ENCODE measurements around the gene LRP1. TPM values are rescaled to one million over a fixed set of nuclear protein-coding genes. Genes with fewer than 3 reads are reported as not detected.

Gene LRP1
- total and polyA plus RNA-seq, 2 of the 13 experiments (the other 11 are each of a cell fraction or from before 2014, with no cell fraction given), result 14.7 to 30.8 TPM

- TF ChIP-seq ZC3H13 (CRISPR knock-in tag; IDR thresholded peaks at IDR 0.05), result no peak
- TF ChIP-seq CSRNP1 (CRISPR knock-in tag; IDR thresholded peaks at IDR 0.05), result no peak
- no peak for TF ChIP-seq ZNF704 (CRISPR knock-in tag; IDR thresholded peaks at IDR 0.05; ENCODE audit: borderline replicate concordance)
- no peak for TF ChIP-seq FOXK2 (IDR thresholded peaks at IDR 0.05)
- TF ChIP-seq ZNF362 (CRISPR knock-in tag; IDR thresholded peaks at IDR 0.05; ENCODE audit: borderline replicate concordance), result no peak
- no peak for TF ChIP-seq ZMAT5 (CRISPR knock-in tag; IDR thresholded peaks at IDR 0.05; ENCODE audit: borderline replicate concordance, low read depth)
- TF ChIP-seq RFXAP (CRISPR knock-in tag; IDR thresholded peaks at IDR 0.05; ENCODE audit: borderline replicate concordance), result no peak
- TF ChIP-seq KDM5A (IDR thresholded peaks at IDR 0.05; ENCODE audit: borderline replicate concordance, low read length), result no peak
- TF ChIP-seq ZBTB34 (CRISPR knock-in tag; IDR thresholded peaks at IDR 0.05), result no peak
- no peak for TF ChIP-seq SRY (CRISPR knock-in tag; IDR thresholded peaks at IDR 0.05)
- no peak for TF ChIP-seq PCBP2 (optimal IDR thresholded peaks at IDR 0.05; ENCODE audit: low read depth, low read length, poor library complexity, severe bottlenecking)
- no peak for TF ChIP-seq NPAS2 (CRISPR knock-in tag; IDR thresholded peaks at IDR 0.05; ENCODE audit: borderline replicate concordance)
- no peak for TF ChIP-seq ATAD3A (CRISPR knock-in tag; IDR thresholded peaks at IDR 0.05)
- no peak for TF ChIP-seq ZNF501 (CRISPR knock-in tag; IDR thresholded peaks at IDR 0.05)
- no peak for TF ChIP-seq E2F1 (CRISPR knock-in tag; IDR thresholded peaks at IDR 0.05)
- TF ChIP-seq SNAI1 (CRISPR knock-in tag; IDR thresholded peaks at IDR 0.05; ENCODE audit: borderline replicate concordance), result no peak
- no peak for TF ChIP-seq SP140L (CRISPR knock-in tag; IDR thresholded peaks at IDR 0.05; ENCODE audit: borderline replicate concordance)
- no peak for TF ChIP-seq SMAD9 (CRISPR knock-in tag; IDR thresholded peaks at IDR 0.05)
- Histone ChIP-seq H4K20me1 (ENCODE audit: insufficient read depth, low read length) (no peaks in the 10 kb centered on the region), H3K27me3 (ENCODE audit: control insufficient read depth in 1 of 2, insufficient read depth in 2 of 2, low read length in 2 of 2) (no peaks in the 10 kb centered on the region), H3K9ac (ENCODE audit: insufficient read depth, low read depth, low read length) (no peak overlapping the region), H3K27ac (ENCODE audit: extremely low read length, insufficient read depth, low read length) (no peak overlapping the region), H2AFZ (ENCODE audit: low read length) (no peak overlapping the region), H3K79me2 (ENCODE audit: insufficient read depth, low read length) (no peaks in the 10 kb centered on the region), H3K4me1 (ENCODE audit: insufficient read depth, low read length) (peaks cover 3% of the 10 kb centered on the region; the same call in 1 of the 2 replicates), H3K36me3 (replicated peaks in 1 of 2; ENCODE audit: control insufficient read depth in 1 of 2, insufficient read depth in 2 of 2, low read length in 2 of 2) (peaks cover 0 to 1% of the 10 kb centered on the region in 2 experiments; a peak in 1 of 5 replicates), H3K9me3 (ENCODE audit: low read length) (no peaks in the 10 kb centered on the region), H3K4me3 (replicated peaks in 1 of 3; ENCODE audit: insufficient read depth in 1 of 3, low read depth in 2 of 3, low read length in 3 of 3) (no peak overlapping the region), H3K4me2 (ENCODE audit: low read depth, low read length) (no peak overlapping the region)
- CTCF ChIA-PET (ENCODE audit: low intra/inter-chr PET ratio, low total read pairs), result no interaction called here
- DNase-seq (ENCODE audit: low spot score), result no peak
- FAIRE-seq, result no peak
- WGBS (ENCODE audit: low lambda C conversion rate), result 82% methylated on average over 3 of the region's 3 CpGs
- POLR2A ChIA-PET, result no interaction called here
- ATAC-seq, result no peak
- intact Hi-C loops (cut with micrococcal nuclease; ENCODE audit: unreplicated experiment) (no loop called here), in situ Hi-C loops (cut with HindIII; ENCODE audit: extremely low pct_ligation_motif_present, low pct_unique_long_range_greater_than_20kb) (no loop called here)
- no TSS peak for BruUV-seq (replicated peaks)
These were observed 122.3 kb downstream of the LRP1 start for GRCh38 chr12:57250541-57250940.

All from HepG2 (cell line).